ENCODE results near the gene CTPS1.
A peak's percentile ranks its signal among the peaks of the same experiment; 100 is the strongest.

The CTPS1 gene

DNA sequence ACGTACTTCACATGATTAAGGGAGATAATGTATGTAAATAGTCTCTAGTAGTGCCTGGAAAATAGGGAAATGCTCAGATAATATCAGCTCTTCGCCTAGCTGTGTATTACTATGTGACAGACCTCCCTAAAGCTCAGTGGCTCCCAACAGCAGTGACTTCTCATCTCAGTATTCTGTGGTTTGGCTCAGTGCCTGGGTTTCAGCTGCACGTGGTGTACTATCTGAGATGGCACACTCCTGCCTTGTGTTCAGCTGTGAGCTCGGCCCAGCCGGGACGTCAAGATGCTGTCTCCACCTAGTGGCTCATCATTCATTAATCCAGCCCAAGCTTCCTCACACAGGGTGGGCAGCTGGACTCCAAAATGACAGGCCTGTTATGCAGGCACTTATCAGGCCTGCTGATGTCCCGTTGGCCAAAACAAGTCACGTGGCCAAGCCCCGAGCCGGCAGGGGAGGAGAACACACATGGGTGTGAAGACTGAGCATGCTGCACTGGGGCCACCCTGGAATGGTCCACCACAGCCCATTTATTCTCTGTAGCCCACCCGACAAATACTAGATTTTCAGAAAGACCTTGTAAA lies 24.2 kb downstream of the CTPS1 start:
- peak; percentile 13 for DNase-seq

DNA sequence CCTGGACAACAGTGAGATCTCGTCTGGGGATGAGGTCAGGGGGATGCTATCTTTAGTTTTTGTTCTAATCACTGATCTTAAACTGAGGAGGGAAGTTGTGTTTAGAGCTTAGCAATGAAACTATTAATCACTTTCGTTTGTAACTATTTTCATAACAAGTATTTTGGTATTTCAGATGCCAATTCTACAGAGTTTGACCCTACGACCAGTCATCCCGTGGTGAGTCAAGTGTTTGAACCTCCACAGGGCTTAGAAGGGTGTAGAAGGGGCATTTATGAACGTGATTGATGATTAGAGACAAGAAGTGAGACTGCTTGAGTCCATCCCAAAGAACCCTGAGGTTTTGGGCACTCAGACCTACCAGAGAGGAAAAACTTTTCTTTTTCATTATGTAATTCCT lies 26.4 kb downstream of the CTPS1 start:
- no peak for DNase-seq

DNA sequence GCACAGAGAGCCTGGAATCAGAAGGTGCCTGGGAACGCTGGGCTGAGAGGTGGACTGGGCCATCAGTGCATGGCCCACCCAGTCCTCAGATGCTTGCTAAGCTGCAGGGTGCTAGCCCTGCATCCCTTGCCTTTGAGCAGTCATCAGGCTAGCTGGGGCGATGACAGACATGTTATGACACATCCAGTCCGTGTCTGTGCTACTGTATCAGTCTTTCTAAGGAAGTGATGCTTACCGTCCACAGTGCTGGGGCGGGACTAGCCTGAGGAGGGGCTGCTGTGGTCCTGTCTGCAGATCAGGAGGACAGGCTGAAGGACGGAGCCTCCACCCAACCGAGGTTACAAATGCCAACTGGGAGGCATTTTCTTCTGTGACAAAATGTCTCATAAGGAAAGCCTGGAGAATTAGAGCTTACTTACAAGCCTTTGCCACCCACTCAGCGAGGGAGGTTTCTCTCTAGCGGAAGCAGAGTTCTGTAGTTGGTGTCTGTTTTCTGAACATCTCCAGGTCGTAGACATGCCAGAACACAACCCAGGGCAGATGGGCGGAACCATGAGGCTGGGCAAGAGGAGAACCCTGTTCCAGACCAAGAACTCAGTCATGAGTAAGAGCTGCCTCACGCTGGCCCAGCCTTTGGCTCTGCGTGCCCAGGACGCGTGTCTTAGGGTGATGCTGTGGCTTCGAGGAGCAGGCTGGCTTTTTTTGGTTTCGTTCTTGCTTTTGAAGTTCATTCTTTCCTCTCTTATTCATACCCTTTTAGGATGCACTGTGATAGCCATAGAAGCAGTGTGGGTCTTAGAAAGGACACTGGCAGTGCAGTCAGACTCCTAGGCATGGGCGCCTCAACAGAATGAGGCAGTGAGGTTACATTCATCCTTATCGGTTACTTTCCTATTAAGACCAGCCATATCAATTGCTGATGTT lies 27.7 kb downstream of the CTPS1 start:
- DNase-seq: no peak

DNA sequence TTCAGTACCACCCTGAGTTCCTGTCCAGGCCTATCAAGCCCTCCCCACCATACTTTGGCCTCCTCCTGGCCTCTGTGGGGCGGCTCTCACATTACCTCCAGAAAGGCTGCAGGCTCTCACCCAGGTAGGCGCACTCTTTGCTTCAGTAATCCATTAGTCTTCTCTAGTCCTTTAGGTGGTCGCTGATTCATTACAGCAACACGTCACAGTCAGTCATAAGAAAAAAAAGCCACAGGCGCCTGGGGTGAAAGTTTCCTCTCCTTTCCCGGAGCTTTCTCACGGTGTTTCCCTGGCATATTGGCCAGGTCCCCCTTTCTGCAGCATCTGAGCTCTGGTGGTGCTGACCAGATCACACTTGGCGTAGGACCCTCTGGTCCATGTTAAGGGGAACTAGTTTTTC lies 30.0 kb downstream of the CTPS1 start:
- DNase-seq: no peak

DNA sequence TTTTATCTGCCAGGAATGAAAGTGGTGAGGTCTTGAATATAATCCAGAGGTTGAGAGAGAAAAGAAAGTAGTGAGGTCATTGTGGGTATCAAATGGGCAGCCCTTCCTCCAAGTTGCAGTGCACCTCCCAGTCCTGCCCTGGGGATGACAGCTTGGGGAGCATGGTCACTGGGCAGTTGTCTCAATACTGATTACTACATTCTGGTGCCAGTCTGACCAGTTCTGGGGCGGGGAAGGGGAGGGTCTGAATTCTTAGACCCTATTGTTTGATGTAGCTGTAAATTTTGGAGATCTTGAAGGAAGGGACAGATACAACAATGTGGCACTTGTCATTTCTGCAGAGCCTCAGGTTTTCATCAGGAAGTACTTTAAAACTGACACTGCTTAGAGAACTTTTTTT lies 30.8 kb downstream of the CTPS1 start:
- DNase-seq: no peak

DNA sequence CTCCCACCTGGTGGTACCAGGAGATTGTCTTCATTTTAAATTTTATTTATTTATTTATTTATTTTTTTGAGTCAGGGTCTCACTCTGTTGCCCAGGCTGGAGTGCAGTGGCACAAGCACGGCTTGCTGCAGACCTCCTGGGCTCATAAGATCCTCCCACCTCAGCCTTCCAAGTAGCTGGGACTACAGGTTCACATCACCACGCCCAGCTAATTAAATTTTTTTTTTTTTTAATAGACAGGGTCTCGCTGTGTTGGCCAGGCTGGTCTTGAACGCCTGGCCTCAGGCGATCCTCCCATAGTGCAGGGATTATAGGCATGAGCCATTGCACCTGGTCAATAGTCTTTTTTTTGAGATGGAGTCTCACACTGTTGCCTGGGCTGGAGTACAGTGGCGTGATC lies 33.5 kb downstream of the CTPS1 start:
- no peak for DNase-seq

DNA sequence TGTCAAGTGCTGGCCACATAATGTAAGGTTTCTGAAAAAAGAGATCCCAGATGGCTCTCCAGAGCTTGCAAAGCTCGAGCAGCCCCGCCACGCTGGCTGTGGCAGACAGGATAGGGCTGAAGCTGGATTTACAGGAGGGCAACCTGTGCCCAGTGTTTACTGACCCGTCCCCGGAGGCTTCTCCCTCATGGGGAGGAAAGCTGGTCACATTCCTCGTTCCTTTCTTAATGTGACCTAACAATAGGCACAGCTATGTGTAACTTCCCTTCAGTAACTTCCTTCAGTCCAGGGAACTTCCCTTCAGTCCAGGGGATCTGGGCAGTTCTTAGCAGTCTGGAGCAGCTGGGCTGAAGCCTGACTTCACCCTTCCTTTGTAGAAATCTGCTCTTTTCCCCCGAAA lies 34.3 kb downstream of the CTPS1 start:
- DNase-seq: no peak

DNA sequence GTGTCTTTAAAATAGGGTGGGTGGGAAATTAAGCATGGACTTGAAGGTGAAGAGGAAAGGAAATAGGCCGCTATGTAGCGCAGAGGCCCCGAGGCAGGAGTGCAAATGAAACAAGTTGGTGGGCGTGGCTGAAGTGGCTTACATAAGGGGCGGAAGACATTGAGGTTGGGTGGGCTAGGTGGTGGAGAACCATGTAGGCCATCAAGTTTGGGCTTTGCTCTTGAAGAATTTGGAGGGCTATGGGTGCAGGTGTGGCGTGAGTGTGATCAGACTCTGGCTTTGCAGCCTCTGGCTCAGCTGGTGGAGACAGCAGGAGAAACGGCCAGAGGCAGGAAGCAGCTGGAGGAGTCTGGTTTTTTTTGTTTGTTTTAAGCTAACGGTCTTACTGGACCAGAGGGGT lies 35.4 kb downstream of the CTPS1 start:
- no peak for DNase-seq

DNA sequence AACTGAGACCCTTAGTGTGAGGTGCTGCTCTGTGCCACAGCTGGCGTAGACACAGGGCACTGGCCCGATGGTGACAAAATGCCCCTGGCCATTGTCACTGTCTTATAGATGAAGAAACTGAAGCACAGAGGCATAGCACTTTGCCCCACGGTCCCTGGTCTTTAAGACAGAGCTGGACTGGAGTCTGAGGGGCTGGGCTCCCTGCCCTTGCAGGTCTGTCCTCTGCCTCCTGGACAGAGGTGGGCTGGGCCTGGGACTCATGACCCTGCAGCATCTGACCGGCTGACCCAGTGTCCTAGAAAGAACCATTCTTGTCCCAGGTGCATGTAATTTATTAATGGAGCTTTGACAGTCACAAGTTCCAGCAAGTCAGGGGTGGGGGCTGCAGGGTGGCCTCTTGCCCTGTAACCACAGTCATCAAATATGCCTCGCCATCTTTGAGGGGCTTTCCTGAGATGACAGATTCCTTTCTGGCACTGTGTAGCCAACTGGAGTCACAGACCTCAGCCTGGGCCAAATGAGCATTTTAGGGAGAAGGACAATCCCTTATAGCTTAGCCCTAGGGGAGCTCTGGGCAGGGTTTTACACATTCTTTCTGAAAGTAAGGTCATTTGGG lies 35.9 kb downstream of the CTPS1 start:
- DNase-seq: no peak

DNA sequence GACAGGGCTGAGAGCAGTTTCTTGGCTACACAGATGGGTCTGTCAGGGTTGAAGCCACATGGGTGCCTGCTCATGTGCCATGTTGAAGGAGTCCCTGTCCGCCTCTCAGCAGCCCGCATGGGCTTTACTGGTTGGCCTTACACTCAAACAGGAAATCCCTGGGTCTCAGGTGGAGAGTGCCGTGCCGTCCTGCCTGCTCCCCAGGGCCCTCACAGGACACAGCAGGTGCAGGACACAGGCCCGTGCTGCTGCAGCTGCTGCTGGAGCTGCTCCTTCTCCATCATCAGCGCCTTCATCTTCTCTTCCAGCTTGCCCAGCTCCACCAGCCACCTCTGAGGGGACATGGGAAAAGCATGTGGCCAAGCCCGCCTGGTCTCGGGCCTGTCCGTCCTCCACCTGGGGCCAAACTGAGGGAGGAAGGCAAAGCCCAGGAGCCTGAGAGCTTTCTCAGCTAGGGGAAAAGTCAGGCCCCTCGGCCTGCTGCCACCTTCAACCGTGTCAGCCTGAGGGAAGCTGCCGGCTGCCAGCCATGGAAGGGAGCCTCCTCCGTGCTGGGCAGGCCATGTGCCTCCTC lies 36.5 kb downstream of the CTPS1 start:
- no peak for DNase-seq

DNA sequence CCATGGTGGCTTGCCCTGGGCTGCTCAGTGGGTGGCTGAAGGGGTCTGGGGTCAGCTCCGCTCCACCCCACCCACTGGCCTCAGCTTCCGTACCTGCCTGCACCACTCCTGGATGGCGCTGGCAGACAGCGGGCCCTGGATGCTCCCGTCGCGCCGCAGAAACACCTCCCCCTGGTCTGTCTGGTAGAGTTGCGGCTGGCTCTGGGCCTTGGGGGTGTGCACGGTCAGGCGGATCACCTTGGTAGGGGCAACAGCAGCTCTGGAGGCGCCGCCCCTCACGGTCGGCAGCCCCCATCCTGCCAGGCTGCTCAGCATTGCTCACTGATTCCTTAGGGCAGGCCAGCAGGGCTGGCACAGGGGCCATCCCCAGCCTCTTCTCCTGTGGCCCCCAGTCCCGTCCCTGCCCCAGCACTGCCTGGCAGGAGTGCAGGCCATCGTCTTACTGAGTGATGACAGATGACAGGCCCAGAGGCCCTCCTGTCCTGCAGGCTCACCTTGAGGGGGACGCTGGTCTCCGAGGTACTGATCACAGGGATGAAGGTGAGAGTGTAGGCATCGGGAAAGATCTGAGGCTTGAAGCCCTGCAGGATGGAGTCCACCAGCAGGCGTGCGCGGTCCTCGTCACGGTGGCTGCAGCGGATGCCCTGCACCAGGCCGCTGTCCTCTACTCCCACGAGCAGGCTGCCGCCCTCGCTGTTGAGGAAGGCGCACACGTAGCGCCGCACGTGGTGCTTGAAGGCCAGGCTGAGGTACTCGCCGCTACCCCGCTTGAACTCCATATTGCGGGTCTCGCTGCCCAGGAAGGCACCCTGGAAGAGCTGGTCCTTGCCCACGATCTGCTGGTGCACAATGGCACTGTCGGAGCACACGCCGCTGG lies 37.9 kb downstream of the CTPS1 start:
- no peak for DNase-seq

DNA sequence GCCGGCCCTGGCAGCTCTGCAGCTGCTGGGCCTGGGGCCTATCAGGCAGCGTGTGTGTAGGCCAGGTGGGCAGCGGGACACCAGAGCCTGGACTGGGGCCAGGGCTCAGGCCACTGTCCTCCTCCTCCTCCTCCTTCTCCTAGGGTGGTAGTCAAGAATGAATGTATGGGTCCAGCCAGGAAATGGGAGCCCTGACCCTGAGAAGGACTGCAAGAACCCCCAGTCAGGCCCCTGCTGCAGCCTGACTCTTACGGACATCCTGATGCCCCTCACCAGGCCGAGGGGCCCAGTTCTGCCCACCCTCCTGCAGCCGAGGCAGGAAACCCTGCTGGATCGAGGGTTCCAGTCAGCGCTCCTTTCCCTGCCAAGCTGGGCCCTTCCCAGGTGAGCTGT lies 38.5 kb downstream of the CTPS1 start:
- no peak for DNase-seq

DNA sequence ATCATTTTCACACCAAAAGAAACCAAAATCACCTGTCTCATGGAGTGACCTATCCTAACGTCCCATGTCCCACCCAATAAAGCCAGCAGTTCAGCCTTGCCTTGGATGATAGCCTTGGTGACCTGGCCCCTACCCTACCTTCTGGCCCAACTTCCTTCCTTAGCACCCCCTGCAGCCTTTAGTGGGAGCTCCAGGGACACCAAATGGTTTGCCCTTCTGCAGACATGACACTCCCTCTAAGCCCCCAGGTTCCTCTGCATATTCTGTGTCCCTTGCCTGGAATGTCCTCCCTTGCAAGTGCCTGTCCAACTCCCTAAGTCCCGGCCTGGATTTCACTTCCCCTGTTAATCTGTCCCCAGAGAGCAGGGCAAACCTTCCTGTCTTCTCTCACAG lies 39.9 kb downstream of the CTPS1 start:
- DNase-seq: no peak

DNA sequence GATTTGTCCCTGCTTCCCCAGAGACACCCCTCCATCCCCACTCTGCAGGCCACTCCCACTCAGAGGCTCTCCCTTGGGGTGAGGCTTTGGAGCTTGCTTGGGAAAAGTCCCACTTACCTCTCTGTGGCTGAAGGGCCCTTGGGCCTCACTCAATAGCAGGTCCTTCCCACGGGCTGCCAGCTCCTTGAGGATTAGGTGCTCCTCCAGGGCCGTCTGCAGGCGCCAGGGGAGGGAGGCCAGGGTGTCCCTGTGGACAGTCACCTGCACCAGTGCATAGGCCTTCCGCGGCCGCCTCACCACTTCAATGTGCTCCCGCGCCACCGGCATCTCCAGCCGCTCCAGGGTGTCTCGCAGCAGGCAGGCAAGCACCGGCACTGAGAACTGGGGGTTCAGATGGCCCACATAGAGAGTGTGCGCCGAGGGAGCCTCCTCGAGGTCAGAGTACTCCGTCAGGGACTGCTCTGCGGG lies 40.6 kb downstream of the CTPS1 start:
- no peak for DNase-seq

DNA sequence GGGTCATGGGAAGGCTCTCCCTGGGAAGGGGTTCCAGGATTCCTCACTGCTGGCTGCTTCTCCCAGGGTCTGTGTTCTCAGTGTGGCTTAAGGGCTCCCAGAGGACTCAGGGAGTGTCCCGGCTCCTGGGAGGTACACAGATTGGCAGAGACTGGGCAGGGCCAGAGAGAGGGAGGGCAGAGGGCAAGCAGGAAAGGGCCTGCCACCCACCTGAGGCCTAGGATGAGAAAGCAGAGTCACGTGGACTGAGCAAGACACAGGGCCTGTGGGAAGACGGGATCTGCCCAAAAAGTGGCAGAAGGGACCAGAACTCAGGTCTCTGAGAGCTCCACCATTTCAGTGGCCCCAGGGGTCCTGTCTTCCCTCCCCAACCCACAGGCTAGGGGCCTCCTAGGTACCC lies 41.2 kb downstream of the CTPS1 start:
- DNase-seq: no peak

DNA sequence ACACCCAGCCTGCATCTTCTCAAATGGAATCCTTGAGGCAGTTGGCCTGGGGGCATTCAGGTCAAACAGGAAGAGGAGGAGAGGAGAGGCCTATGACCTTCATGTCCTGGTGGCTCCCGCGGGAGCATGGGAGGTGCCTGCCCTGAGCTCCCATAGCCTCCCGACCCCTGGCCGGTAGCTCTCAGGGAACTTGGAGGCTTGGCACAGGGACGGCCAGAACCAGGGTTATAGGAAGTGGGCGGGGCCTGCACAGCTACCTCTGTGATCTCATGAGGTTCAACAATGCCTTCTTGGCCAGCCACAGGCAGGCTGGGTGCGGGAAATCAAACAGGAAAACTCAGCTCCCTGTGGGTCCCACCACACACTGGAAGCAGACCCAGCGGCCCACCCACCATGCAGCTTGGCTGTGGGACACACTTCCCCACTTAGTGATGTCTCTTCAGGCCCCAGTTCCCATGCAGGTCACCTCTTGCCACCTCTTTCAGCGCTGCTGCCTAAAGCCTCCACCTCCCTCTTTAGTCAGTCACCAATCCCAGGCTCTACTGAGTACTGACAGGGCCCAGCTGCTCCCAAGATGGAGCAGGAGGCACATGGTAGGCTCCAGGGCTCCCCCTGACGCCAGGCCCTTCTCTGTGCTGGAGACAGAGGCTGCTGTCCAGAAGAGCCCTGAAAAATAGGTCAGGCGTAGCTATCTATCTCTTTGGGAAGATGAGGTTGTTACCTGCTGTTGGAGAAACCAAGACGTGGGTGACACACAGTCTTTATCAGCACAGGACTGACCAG lies 42.2 kb downstream of the CTPS1 start, which contains the start of gene SLFNL1:
Gene SLFNL1 (minus strand): TSS at position 200 of the 783 bp plus-strand sequence. CDS start 1,065 bp downstream, outside the sequence.
- no peak for DNase-seq

DNA sequence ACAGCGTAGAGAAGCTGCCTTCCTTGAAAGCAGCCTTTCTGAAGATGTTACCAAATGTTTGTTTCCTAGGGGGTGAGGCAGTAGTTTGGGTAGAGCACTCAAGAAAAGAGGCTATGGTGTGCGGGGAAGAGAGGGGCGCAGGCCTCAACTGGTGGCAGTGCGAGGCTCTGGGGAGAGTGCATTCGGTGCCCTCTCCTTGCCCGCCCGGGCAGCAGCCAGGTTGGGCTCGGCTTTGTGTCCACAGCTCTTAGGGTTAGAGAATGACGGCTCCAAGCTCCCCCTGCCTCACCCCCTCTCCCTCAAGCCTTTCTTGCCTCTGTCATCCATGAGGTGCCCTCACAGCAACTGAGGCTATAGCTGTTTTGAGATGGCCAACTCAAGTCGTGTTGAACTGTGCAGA lies 42.9 kb downstream of the CTPS1 start:
- DNase-seq: no peak

DNA sequence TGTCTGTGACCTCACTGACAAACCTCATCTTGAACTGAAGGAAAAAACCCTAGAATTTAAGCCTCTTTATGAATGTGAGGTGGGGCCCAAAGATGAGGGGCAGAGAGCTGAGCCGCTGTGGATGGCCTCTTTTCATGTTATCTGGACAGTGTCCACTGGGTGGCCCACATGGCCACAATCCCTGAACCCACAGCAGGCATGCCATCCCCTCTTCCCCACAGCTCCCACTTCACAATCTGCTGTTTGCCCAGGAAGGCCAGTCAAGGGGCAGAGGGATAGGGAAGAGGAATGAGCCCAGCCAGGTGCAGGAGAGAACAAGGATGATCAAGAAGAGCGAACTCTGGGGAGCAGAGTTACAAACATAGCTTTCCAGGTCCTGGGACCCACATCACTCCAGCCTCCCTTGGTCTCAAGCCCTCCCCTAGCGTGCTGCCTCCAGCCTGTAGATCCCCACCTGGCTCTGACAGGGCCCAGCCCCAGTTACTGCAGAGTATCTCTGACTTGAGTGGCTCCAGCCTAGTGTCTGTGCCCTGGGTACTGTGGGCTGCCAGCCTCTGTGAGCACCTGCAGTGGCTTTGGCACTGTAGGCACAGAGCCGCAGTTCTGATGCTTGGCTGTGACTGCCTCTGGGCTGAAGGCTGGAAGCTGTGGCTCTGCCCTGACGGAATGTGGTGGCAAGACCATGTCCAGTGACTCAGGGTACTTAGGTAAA lies 43.9 kb downstream of the CTPS1 start:
- no peak for DNase-seq

DNA sequence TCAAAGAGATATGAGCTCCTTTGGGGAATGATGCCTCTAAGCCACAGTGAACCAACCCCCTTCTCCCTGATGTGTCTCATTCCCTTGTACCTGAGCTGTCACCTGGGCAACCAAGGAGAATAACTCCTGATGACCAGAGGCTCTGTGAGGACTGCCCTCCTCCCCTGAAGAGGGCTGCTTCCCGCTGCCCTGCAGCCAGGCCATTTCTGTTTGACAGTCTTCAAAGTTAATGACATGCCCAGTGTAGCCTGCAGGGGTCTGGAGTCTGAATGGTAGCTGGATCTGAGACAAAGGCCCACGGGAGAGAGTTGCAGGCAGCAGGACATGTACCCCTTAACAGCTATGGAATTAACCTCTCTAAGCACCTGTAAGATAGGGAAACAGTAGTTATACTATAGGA lies 45.5 kb downstream of the CTPS1 start:
- no peak for DNase-seq

DNA sequence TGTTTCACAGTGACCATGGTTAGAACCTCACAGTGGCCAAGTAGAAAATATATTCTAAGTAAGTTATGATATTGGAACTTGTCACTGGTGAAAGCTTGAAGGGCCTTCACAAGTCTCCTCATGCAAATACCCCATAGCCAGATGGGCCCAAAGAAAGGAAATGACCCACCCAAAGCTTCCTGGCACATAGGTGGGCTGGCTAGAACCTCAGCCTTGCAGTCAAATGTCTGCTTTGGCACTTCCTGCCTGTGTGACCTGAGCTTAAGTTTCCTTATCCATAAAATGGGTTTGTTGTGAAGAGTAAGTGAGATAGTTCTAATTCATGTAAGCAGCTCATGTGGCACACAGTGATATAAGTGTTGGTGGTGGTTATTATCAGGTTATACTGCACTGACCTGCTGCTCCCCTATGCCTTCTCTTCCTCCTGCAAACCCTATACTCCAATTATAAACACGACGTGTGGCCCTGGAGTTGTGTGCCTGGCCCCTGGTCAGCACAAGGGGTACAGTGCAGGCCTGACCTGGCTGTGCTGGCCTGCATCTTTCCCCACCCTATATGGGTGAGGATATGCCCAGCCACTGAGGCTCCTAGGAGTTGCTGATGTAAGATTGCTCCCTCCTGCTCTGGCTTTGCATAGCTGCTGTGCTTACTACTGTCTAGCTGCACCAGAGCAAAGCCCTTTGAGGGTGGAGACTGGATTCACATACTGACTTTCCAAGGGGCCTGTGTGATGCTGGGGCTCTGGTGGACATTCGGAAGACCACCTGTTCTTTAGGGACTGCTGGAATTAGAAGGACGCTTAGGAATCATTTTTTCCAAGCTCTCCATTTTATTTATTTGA lies 46.7 kb downstream of the CTPS1 start:
- DNase-seq: no peak
